ENCODE results near the gene NR5A2. TPM values are rescaled to one million over a fixed set of nuclear protein-coding genes. Genes with fewer than 3 reads are reported as not detected.

The NR5A2 gene
- total and polyA plus RNA-seq, 10 of the 15 experiments (the other 5 are each of a cell fraction or from before 2014, with no cell fraction given), result 0.02 to 0.60 (median 0.15) TPM; not detected in 1

- TF ChIP-seq, protein P1, sequence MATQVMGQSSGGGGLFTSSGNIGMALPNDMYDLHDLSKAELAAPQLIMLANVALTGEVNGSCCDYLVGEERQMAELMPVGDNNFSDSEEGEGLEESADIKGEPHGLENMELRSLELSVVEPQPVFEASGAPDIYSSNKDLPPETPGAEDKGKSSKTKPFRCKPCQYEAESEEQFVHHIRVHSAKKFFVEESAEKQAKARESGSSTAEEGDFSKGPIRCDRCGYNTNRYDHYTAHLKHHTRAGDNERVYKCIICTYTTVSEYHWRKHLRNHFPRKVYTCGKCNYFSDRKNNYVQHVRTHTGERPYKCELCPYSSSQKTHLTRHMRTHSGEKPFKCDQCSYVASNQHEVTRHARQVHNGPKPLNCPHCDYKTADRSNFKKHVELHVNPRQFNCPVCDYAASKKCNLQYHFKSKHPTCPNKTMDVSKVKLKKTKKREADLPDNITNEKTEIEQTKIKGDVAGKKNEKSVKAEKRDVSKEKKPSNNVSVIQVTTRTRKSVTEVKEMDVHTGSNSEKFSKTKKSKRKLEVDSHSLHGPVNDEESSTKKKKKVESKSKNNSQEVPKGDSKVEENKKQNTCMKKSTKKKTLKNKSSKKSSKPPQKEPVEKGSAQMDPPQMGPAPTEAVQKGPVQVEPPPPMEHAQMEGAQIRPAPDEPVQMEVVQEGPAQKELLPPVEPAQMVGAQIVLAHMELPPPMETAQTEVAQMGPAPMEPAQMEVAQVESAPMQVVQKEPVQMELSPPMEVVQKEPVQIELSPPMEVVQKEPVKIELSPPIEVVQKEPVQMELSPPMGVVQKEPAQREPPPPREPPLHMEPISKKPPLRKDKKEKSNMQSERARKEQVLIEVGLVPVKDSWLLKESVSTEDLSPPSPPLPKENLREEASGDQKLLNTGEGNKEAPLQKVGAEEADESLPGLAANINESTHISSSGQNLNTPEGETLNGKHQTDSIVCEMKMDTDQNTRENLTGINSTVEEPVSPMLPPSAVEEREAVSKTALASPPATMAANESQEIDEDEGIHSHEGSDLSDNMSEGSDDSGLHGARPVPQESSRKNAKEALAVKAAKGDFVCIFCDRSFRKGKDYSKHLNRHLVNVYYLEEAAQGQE (IDR thresholded peaks at IDR 0.05; ENCODE audit: low read depth, low read length), result no peak
Measured at GRCh38 chr1:200174525-200175295, 147.2 kb downstream of the NR5A2 start (continued).

DNA sequence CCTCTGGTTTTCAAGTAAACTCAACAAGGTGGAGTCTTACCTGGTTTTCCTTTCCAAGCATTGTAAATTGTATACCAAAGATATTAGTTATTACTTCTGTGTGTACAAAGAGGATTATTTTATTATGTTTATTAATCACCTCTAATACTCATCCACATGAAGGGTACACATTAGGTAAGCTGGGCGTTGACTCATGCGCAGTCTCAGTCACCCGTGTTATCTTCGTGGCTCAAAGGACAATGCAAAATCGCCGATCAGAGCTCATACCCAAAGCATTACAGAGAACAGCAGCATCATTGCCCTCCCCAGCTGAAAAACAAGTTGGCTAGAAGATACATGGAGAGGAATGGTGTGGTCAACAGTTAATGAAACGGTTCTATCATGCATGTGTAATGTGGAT is 148.7 kb downstream of the NR5A2 start:
- Histone ChIP-seq H3K9me3 (replicated peaks; ENCODE audit: control insufficient read depth, insufficient read depth, low read length) (no peaks in the 10 kb centered on the region), H3K79me2 (ENCODE audit: control insufficient read depth, insufficient read depth, low read length) (no peaks in the 10 kb centered on the region), H3K9ac (ENCODE audit: control insufficient read depth, insufficient read depth, low read length) (no peak overlapping the region), H3K4me1 (ENCODE audit: control insufficient read depth, insufficient read depth, low read length) (no peaks in the 10 kb centered on the region), H3K27ac (ENCODE audit: control insufficient read depth, insufficient read depth) (no peak overlapping the region), H2AFZ (ENCODE audit: control insufficient read depth, low read depth, low read length) (no peak overlapping the region), H4K20me1 (ENCODE audit: control insufficient read depth, insufficient read depth) (no peaks in the 10 kb centered on the region), H3K4me3 (no peak overlapping the region), H3K4me2 (ENCODE audit: control insufficient read depth, insufficient read depth) (no peak overlapping the region), H3K36me3 (ENCODE audit: control insufficient read depth in 2 of 2, insufficient read depth in 2 of 2, low read length in 1 of 2) (no peaks in the 10 kb centered on the region), H3K27me3 (replicated peaks in 1 of 2; ENCODE audit: control insufficient read depth in 2 of 2, insufficient read depth in 2 of 2, low read length in 1 of 2) (no peaks in the 10 kb centered on the region)
- FAIRE-seq (no peak), ATAC-seq (no peak), DNase-seq (ENCODE audit: low read depth, low spot score) (no peak)
- RAD21 ChIA-PET (ENCODE audit: unreplicated experiment), result interaction anchor here (1.0 kb wide), 1 partner anchor 308 kb away, joined by 3 read pairs; no protein-coding TSS in a partner anchor
- in situ Hi-C loops (cut with MboI) (no loop called here), intact Hi-C loops (cut with micrococcal nuclease; ENCODE audit: unreplicated experiment) (no loop called here)
- CTCF ChIA-PET, result interaction anchor here (0.5 kb wide), 1 partner anchor 763 kb away, joined by 3 read pairs; no protein-coding TSS in a partner anchor
- SMC1A ChIA-PET (ENCODE audit: uncharacterized antibody, unreplicated experiment), result interaction anchor here (0.5 to 3.2 kb wide), 3 partner anchors 37 to 148 kb away, joined by 3 to 7 read pairs (median 3); no protein-coding TSS in a partner anchor
- TF ChIP-seq, protein P2, sequence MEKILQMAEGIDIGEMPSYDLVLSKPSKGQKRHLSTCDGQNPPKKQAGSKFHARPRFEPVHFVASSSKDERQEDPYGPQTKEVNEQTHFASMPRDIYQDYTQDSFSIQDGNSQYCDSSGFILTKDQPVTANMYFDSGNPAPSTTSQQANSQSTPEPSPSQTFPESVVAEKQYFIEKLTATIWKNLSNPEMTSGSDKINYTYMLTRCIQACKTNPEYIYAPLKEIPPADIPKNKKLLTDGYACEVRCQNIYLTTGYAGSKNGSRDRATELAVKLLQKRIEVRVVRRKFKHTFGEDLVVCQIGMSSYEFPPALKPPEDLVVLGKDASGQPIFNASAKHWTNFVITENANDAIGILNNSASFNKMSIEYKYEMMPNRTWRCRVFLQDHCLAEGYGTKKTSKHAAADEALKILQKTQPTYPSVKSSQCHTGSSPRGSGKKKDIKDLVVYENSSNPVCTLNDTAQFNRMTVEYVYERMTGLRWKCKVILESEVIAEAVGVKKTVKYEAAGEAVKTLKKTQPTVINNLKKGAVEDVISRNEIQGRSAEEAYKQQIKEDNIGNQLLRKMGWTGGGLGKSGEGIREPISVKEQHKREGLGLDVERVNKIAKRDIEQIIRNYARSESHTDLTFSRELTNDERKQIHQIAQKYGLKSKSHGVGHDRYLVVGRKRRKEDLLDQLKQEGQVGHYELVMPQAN (conservative IDR thresholded peaks at IDR 0.05), result no peak
- TF ChIP-seq CUX1 (IDR thresholded peaks at IDR 0.05; ENCODE audit: insufficient replicate concordance, low read depth, low read length), result no peak
- POLR2A ChIA-PET, result no interaction called here
- 63% methylated on average over 7 of the region's 7 CpGs for WGBS (ENCODE audit: insufficient coverage, insufficient replicate concordance, low lambda C conversion rate, missing lambda C conversion rate)
- no TSS peak for BruUV-seq (replicated peaks)

All from GM12878 (cell line).